ENCODE data around the gene PPP1R9B.

The PPP1R9B gene

DNA sequence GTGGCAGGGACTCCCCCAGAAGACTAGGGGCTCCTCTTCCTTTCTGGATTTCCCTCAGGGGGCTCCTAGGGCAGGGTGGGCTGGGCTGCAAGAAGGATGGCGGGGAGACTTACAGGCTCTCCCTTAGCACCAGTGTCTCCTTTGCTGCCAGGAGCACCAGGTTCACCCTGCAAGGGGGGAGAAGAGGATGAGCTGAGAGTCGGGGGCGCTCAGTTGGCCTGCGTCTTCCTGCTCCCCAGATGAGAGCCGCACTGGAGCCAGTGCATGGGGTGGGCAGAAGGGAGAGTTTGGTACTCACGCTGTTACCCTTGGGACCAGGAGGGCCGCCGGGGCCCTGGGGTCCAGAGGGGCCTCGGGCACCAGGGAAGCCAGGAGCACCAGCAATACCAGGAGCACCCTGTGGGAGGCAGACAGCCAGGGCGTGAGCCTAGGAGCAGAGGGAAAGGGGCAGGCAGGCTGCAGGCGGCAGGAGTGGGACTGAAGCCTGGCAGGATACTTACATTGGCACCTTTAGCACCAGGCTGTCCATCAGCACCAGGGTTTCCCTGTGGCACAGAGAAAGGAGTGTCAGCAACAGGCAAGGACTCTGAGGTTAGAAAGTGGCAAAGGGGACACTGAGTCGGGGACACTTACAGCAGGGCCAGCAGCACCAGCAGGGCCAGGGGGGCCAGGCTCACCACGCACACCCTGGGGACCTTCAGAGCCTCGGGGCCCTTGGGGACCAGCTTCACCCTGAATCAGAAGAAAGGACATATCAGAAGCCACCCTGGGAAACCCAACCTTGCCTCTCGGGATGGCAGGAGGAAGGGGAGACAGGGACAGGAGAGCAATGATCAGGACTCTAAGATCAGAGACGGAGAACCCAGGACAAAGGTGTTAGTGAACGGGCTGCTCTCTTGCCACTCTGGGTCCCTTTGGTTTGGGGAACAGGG is 44.7 kb upstream of the PPP1R9B start:
- TF ChIP-seq CTCF (IDR thresholded peaks at IDR 0.05; ENCODE audit: low read depth, low read length): peak; percentile 43; the same call in 1 of the 2 replicates
- 0 out of 2 replicates have a peak overlapping the region, but pooled peaks have one; percentile 11 for H3K4me3 ChIP-seq (ENCODE audit: low read depth, low read length)

- no peak overlapping the region for H3K4me3 ChIP-seq (ENCODE audit: low read depth, low read length)
- no peak for TF ChIP-seq CTCF (IDR thresholded peaks at IDR 0.05; ENCODE audit: low read depth, low read length)
These were observed 43.9 kb upstream of the PPP1R9B start for GRCh38 chr17:50194140-50194933.

DNA sequence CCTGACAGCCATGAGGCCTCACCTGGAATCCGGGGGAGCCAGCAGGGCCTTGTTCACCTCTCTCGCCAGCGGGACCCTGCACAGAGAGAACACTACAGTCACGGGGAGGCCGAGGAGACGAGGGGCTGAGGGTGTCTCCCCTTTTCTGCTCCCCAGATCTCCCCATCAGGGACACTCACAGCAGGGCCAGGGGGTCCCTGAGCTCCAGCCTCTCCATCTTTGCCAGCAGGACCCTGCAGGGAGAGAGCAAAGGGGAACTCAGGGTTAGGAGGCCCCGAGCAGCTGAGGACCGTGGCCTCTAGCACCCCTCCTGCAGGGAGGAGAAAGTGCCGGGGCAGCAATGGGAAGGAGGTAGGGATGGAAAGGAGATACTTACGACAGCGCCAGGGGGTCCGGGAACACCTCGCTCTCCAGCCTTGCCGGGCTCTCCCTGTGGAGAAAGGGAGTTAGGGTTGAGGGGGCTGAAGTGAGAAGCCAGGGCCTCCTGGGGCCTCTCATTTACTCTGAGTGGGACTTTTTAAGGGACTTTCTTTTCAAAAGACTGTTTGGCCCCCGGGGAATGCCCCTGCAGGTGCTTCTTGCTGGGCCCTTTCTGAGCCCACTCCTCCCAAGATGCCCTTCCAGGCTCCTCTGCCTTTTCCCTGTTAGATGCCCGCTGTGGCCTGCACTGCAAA is 42.3 kb upstream of the PPP1R9B start:
- no peak overlapping the region for H3K4me3 ChIP-seq (ENCODE audit: low read depth, low read length)

GRCh38 chr17:50192144-50192617 is 41.7 kb upstream of the PPP1R9B start:
- no peak for TF ChIP-seq CTCF (IDR thresholded peaks at IDR 0.05; ENCODE audit: low read depth, low read length)
- H3K4me3 ChIP-seq (ENCODE audit: low read depth, low read length): no peak overlapping the region

More for the DNA sequence above, 42.3 kb upstream of the PPP1R9B start:
- TF ChIP-seq CTCF (IDR thresholded peaks at IDR 0.05; ENCODE audit: low read depth, low read length): no peak

GRCh38 chr17:50191359-50192143 is 41.1 kb upstream of the PPP1R9B start:
- no peak overlapping the region for H3K4me3 ChIP-seq (ENCODE audit: low read depth, low read length)
- TF ChIP-seq CTCF (IDR thresholded peaks at IDR 0.05; ENCODE audit: low read depth, low read length): no peak

- TF ChIP-seq CTCF (IDR thresholded peaks at IDR 0.05; ENCODE audit: low read depth, low read length): no peak
- no peak overlapping the region for H3K4me3 ChIP-seq (ENCODE audit: low read depth, low read length)
These were observed 40.3 kb upstream of the PPP1R9B start for GRCh38 chr17:50190603-50191358.

All from WI38 (cell line).